ENCODE data around the gene MYO18A.

Gene MYO18A

GRCh38 chr17:29138184-29138955, 41.8 kb downstream of the MYO18A start:
- H3K4me1 Mint-ChIP-seq (ENCODE audit: low read depth) = peaks cover 79% of the 10 kb centered on the region
- no peaks in the 10 kb centered on the region for H3K27me3 Mint-ChIP-seq
- H3K27ac Mint-ChIP-seq = peak overlapping the region; percentile 95
- DNase-seq = peak; percentile 76
- H3K9me3 Mint-ChIP-seq = no peaks in the 10 kb centered on the region
- H3K4me3 Mint-ChIP-seq = peak overlapping the region; percentile 93
- peaks cover 20% of the 10 kb centered on the region for H3K36me3 Mint-ChIP-seq (ENCODE audit: low read depth)

- no peaks in the 10 kb centered on the region for H3K27me3 Mint-ChIP-seq
- peak overlapping the region; percentile 93 for H3K4me3 Mint-ChIP-seq
- H3K9me3 Mint-ChIP-seq = no peaks in the 10 kb centered on the region
- peak overlapping the region; percentile 95 for H3K27ac Mint-ChIP-seq
- peaks cover 20% of the 10 kb centered on the region for H3K36me3 Mint-ChIP-seq (ENCODE audit: low read depth)
- H3K4me1 Mint-ChIP-seq (ENCODE audit: low read depth) = peaks cover 82% of the 10 kb centered on the region
- no peak for DNase-seq
These were observed 43.0 kb downstream of the MYO18A start for GRCh38 chr17:29136998-29137730.

- H3K27ac Mint-ChIP-seq = peak overlapping the region; percentile 95
- H3K9me3 Mint-ChIP-seq = no peaks in the 10 kb centered on the region
- H3K4me3 Mint-ChIP-seq = no peak overlapping the region
- H3K4me1 Mint-ChIP-seq (ENCODE audit: low read depth) = peaks cover 84% of the 10 kb centered on the region
- peaks cover 15% of the 10 kb centered on the region for H3K36me3 Mint-ChIP-seq (ENCODE audit: low read depth)
- DNase-seq = no peak
- H3K27me3 Mint-ChIP-seq = no peaks in the 10 kb centered on the region
These were observed 44.7 kb downstream of the MYO18A start for GRCh38 chr17:29135464-29135863.

GRCh38 chr17:29133121-29133713, 47.0 kb downstream of the MYO18A start:
- H3K27ac Mint-ChIP-seq = peak overlapping the region; percentile 88

GRCh38 chr17:29131814-29132682, 48.1 kb downstream of the MYO18A start:
- Mint-ChIP-seq H3K4me1 (ENCODE audit: low read depth) (peaks cover 56% of the 10 kb centered on the region), H3K9me3 (no peaks in the 10 kb centered on the region), H3K27me3 (no peaks in the 10 kb centered on the region), H3K36me3 (ENCODE audit: low read depth) (peaks cover 16% of the 10 kb centered on the region), H3K27ac (peak overlapping the region; percentile 88), H3K4me3 (no peak overlapping the region)
- DNase-seq = no peak

More at GRCh38 chr17:29133121-29133713, 47.0 kb downstream of the MYO18A start:
- H3K9me3 Mint-ChIP-seq = no peaks in the 10 kb centered on the region
- peaks cover 67% of the 10 kb centered on the region for H3K4me1 Mint-ChIP-seq (ENCODE audit: low read depth)
- no peak overlapping the region for H3K4me3 Mint-ChIP-seq
- no peak for DNase-seq
- H3K36me3 Mint-ChIP-seq (ENCODE audit: low read depth) = peaks cover 16% of the 10 kb centered on the region
- H3K27me3 Mint-ChIP-seq = no peaks in the 10 kb centered on the region

GRCh38 chr17:29129731-29130130, 50.5 kb downstream of the MYO18A start:
- H3K9me3 Mint-ChIP-seq = no peaks in the 10 kb centered on the region
- H3K4me3 Mint-ChIP-seq = no peak overlapping the region
- H3K27ac Mint-ChIP-seq = peak overlapping the region; percentile 40
- peaks cover 35% of the 10 kb centered on the region for H3K4me1 Mint-ChIP-seq (ENCODE audit: low read depth)
- peaks cover 5% of the 10 kb centered on the region for H3K36me3 Mint-ChIP-seq (ENCODE audit: low read depth)
- DNase-seq = no peak
- no peaks in the 10 kb centered on the region for H3K27me3 Mint-ChIP-seq

GRCh38 chr17:29127840-29128239, 52.4 kb downstream of the MYO18A start:
- no peak overlapping the region for H3K27ac Mint-ChIP-seq

GRCh38 chr17:29126268-29126930, 53.8 kb downstream of the MYO18A start:
- peak overlapping the region; percentile 64 for H3K27ac Mint-ChIP-seq
- no peaks in the 10 kb centered on the region for H3K27me3 Mint-ChIP-seq
- no peak for DNase-seq
- no peaks in the 10 kb centered on the region for H3K9me3 Mint-ChIP-seq
- H3K36me3 Mint-ChIP-seq (ENCODE audit: low read depth) = peaks cover 9% of the 10 kb centered on the region
- peaks cover 12% of the 10 kb centered on the region for H3K4me1 Mint-ChIP-seq (ENCODE audit: low read depth)
- no peak overlapping the region for H3K4me3 Mint-ChIP-seq

More at GRCh38 chr17:29127840-29128239, 52.4 kb downstream of the MYO18A start:
- no peaks in the 10 kb centered on the region for H3K27me3 Mint-ChIP-seq
- H3K4me3 Mint-ChIP-seq = no peak overlapping the region
- H3K4me1 Mint-ChIP-seq (ENCODE audit: low read depth) = peaks cover 26% of the 10 kb centered on the region
- DNase-seq = no peak
- peaks cover 5% of the 10 kb centered on the region for H3K36me3 Mint-ChIP-seq (ENCODE audit: low read depth)
- no peaks in the 10 kb centered on the region for H3K9me3 Mint-ChIP-seq

GRCh38 chr17:29125651-29126050, 54.5 kb downstream of the MYO18A start:
- H3K27me3 Mint-ChIP-seq = no peaks in the 10 kb centered on the region
- H3K4me1 Mint-ChIP-seq (ENCODE audit: low read depth) = peaks cover 4% of the 10 kb centered on the region
- no peak overlapping the region for H3K27ac Mint-ChIP-seq

GRCh38 chr17:29124925-29125273, 55.3 kb downstream of the MYO18A start:
- Mint-ChIP-seq H3K4me1 (ENCODE audit: low read depth) (peaks cover 3% of the 10 kb centered on the region), H3K4me3 (no peak overlapping the region), H3K27me3 (no peaks in the 10 kb centered on the region), H3K9me3 (no peaks in the 10 kb centered on the region), H3K36me3 (ENCODE audit: low read depth) (peaks cover 21% of the 10 kb centered on the region), H3K27ac (peak overlapping the region; percentile 8)
- no peak for DNase-seq

More at GRCh38 chr17:29125651-29126050, 54.5 kb downstream of the MYO18A start:
- no peak overlapping the region for H3K4me3 Mint-ChIP-seq
- no peaks in the 10 kb centered on the region for H3K9me3 Mint-ChIP-seq
- peaks cover 14% of the 10 kb centered on the region for H3K36me3 Mint-ChIP-seq (ENCODE audit: low read depth)
- DNase-seq = no peak

- H3K36me3 Mint-ChIP-seq (ENCODE audit: low read depth) = peaks cover 25% of the 10 kb centered on the region
- peak; percentile 44 for DNase-seq
- H3K4me3 Mint-ChIP-seq = no peak overlapping the region
- H3K27me3 Mint-ChIP-seq = no peaks in the 10 kb centered on the region
- peaks cover 3% of the 10 kb centered on the region for H3K4me1 Mint-ChIP-seq (ENCODE audit: low read depth)
- no peaks in the 10 kb centered on the region for H3K9me3 Mint-ChIP-seq
- H3K27ac Mint-ChIP-seq = peak overlapping the region; percentile 14
These were observed 55.9 kb downstream of the MYO18A start for GRCh38 chr17:29124135-29124924.

GRCh38 chr17:29123111-29123510, 57.1 kb downstream of the MYO18A start:
- no peak overlapping the region for H3K27ac Mint-ChIP-seq
- H3K36me3 Mint-ChIP-seq (ENCODE audit: low read depth) = peaks cover 32% of the 10 kb centered on the region
- H3K4me1 Mint-ChIP-seq (ENCODE audit: low read depth) = peaks cover 3% of the 10 kb centered on the region
- DNase-seq = no peak
- H3K27me3 Mint-ChIP-seq = no peaks in the 10 kb centered on the region
- H3K4me3 Mint-ChIP-seq = no peak overlapping the region
- H3K9me3 Mint-ChIP-seq = no peaks in the 10 kb centered on the region

GRCh38 chr17:29121442-29121841, 58.8 kb downstream of the MYO18A start:
- no peak overlapping the region for H3K27ac Mint-ChIP-seq
- H3K36me3 Mint-ChIP-seq (ENCODE audit: low read depth) = peaks cover 32% of the 10 kb centered on the region
- no peaks in the 10 kb centered on the region for H3K27me3 Mint-ChIP-seq
- peaks cover 7% of the 10 kb centered on the region for H3K4me1 Mint-ChIP-seq (ENCODE audit: low read depth)
- H3K4me3 Mint-ChIP-seq = no peak overlapping the region
- no peaks in the 10 kb centered on the region for H3K9me3 Mint-ChIP-seq
- no peak for DNase-seq

All from activated T-cell treated with anti-CD3 and anti-CD28 coated beads, Interleukin-2, amount 50 U/mL, for 24 hours (primary cell).